Measurements from ENCODE around the gene CACNB2. TPM values are rescaled to one million over a fixed set of nuclear protein-coding genes. Genes with fewer than 3 reads are reported as not detected.

Gene CACNB2
- total and polyA plus RNA-seq, 10 of the 15 experiments (the other 5 are each of a cell fraction or from before 2014, with no cell fraction given), result 0.62 to 8.1 (median 1.2) TPM

DNA sequence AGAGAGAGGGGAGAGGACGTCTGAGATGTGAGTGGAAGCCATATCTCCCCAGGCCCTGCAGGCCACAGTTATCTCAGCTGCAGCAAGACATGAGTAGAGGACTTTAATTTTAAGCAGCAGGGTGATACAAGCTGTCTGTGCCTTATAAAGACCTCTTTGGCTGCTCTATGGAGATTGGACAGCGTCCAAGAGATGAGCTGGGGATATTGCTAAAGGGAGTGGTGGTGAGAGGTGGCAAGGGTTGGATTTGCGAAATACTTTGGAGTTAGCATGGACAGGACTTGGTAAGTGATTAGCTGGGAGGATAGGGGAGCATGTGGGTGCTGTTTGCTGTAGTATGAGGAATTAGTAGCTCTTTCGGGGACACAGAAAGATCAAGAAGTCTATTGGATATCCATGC is 191.8 kb downstream of the CACNB2 start:
- no TSS peak for BruUV-seq (replicated peaks)
- ChIA-PET POLR2A (interaction anchor here (1.0 kb wide), 1 partner anchor 16 kb away, joined by 3 read pairs; no protein-coding TSS in a partner anchor), CTCF (interaction anchor here (1.2 kb wide), 1 partner anchor 77 kb away, joined by 3 read pairs; no protein-coding TSS in a partner anchor), SMC1A (ENCODE audit: uncharacterized antibody, unreplicated experiment) (interaction anchor here (0.8 to 1.6 kb wide), 4 partner anchors 9 to 63 kb away, joined by 3 to 6 read pairs (median 4); no protein-coding TSS in a partner anchor), RAD21 (ENCODE audit: unreplicated experiment) (interaction anchor here (1.2 kb wide), 2 partner anchors 18 to 74 kb away, joined by 3 to 4 read pairs; no protein-coding TSS in a partner anchor)
- Histone ChIP-seq H3K36me3 (ENCODE audit: control insufficient read depth in 2 of 2, insufficient read depth in 2 of 2, low read length in 1 of 2) (no peaks in the 10 kb centered on the region), H3K9me3 (replicated peaks; ENCODE audit: control insufficient read depth, insufficient read depth, low read length) (no peaks in the 10 kb centered on the region), H3K27ac (ENCODE audit: control insufficient read depth, insufficient read depth) (no peak overlapping the region), H3K4me3 (no peak overlapping the region), H3K27me3 (replicated peaks in 1 of 2; ENCODE audit: control insufficient read depth in 2 of 2, insufficient read depth in 2 of 2, low read length in 1 of 2) (no peaks in the 10 kb centered on the region), H4K20me1 (ENCODE audit: control insufficient read depth, insufficient read depth) (no peaks in the 10 kb centered on the region), H3K4me2 (ENCODE audit: control insufficient read depth, insufficient read depth) (no peak overlapping the region), H3K4me1 (ENCODE audit: control insufficient read depth, insufficient read depth, low read length) (no peaks in the 10 kb centered on the region), H3K9ac (ENCODE audit: control insufficient read depth, insufficient read depth, low read length) (no peak overlapping the region), H2AFZ (ENCODE audit: control insufficient read depth, low read depth, low read length) (no peak overlapping the region), H3K79me2 (ENCODE audit: control insufficient read depth, insufficient read depth, low read length) (no peaks in the 10 kb centered on the region)
- DNase-seq (ENCODE audit: low read depth, low spot score), result no peak
- intact Hi-C loops (cut with micrococcal nuclease; ENCODE audit: unreplicated experiment), result no loop called here
- in situ Hi-C loops (cut with MboI), result no loop called here
- ATAC-seq, result no peak
- TF ChIP-seq SREBF1 (IDR thresholded peaks at IDR 0.05; ENCODE audit: low read length) (no peak), FOXM1 (IDR thresholded peaks at IDR 0.05; ENCODE audit: low read depth, low read length) (no peak), NR2C2 (IDR thresholded peaks at IDR 0.05; ENCODE audit: borderline replicate concordance, control insufficient read depth, insufficient read length, low read depth) (no peak), IKZF1 (conservative IDR thresholded peaks at IDR 0.05) (no peak), MEF2B (IDR thresholded peaks at IDR 0.05; ENCODE audit: partially characterized antibody, poor library complexity, severe bottlenecking) (no peak), NFYB (IDR thresholded peaks at IDR 0.05; ENCODE audit: insufficient read depth, low read depth, low read length) (no peak)
- FAIRE-seq, result no peak
- 25% methylated on average over 4 of the region's 4 CpGs for WGBS (ENCODE audit: insufficient coverage, insufficient replicate concordance, low lambda C conversion rate, missing lambda C conversion rate)

DNA sequence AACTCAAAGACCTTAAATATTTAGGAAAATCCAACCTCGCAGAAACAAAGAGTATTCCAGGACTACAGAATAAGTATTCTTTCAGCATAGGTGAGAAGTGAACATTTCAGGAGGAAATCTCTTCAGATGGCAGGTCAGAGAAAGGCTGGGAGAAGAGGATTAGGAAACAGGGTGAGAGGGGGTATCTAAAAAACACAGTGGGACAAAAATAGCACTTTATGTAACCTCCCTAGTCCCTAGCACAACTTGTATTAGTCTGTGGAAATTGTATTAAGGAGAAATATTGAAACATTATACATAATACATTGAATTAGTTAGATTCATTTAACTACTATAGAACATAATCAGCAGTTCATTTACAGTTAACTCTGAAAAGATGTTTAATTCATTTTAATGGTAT is 192.3 kb downstream of the CACNB2 start:
- intact Hi-C loops (cut with micrococcal nuclease; ENCODE audit: unreplicated experiment), result no loop called here
- Histone ChIP-seq H3K4me2 (ENCODE audit: control insufficient read depth, insufficient read depth) (no peak overlapping the region), H3K36me3 (ENCODE audit: control insufficient read depth in 2 of 2, insufficient read depth in 2 of 2, low read length in 1 of 2) (no peaks in the 10 kb centered on the region), H2AFZ (ENCODE audit: control insufficient read depth, low read depth, low read length) (no peak overlapping the region), H3K79me2 (ENCODE audit: control insufficient read depth, insufficient read depth, low read length) (no peaks in the 10 kb centered on the region), H3K27ac (ENCODE audit: control insufficient read depth, insufficient read depth) (no peak overlapping the region), H3K9me3 (replicated peaks; ENCODE audit: control insufficient read depth, insufficient read depth, low read length) (no peaks in the 10 kb centered on the region), H3K4me3 (no peak overlapping the region), H3K27me3 (replicated peaks in 1 of 2; ENCODE audit: control insufficient read depth in 2 of 2, insufficient read depth in 2 of 2, low read length in 1 of 2) (no peaks in the 10 kb centered on the region), H4K20me1 (ENCODE audit: control insufficient read depth, insufficient read depth) (no peaks in the 10 kb centered on the region), H3K9ac (ENCODE audit: control insufficient read depth, insufficient read depth, low read length) (no peak overlapping the region), H3K4me1 (ENCODE audit: control insufficient read depth, insufficient read depth, low read length) (no peaks in the 10 kb centered on the region)
- CTCF ChIA-PET, result interaction anchor here (0.6 to 1.2 kb wide), 2 partner anchors 77 to 1254 kb away, joined by 3 read pairs; no protein-coding TSS in a partner anchor
- no TSS peak for BruUV-seq (replicated peaks)
- POLR2A ChIA-PET, result interaction anchor here (1.0 kb wide), 1 partner anchor 16 kb away, joined by 3 read pairs; no protein-coding TSS in a partner anchor
- TF ChIP-seq SIN3A (IDR thresholded peaks at IDR 0.05; ENCODE audit: low read depth, low read length) (no peak), SPI1 (IDR thresholded peaks at IDR 0.05; ENCODE audit: borderline replicate concordance, insufficient read depth, low read depth, low read length) (no peak), YY1 (IDR thresholded peaks at IDR 0.05; ENCODE audit: low read depth, low read length) (no peak), RAD21 (IDR thresholded peaks at IDR 0.05; ENCODE audit: insufficient read depth, low read depth, low read length) (no peak), HDGF (IDR thresholded peaks at IDR 0.05) (no peak), TBL1XR1 (IDR thresholded peaks at IDR 0.05; ENCODE audit: low read depth, low read length) (no peak)
- TF ChIP-seq, protein P1, sequence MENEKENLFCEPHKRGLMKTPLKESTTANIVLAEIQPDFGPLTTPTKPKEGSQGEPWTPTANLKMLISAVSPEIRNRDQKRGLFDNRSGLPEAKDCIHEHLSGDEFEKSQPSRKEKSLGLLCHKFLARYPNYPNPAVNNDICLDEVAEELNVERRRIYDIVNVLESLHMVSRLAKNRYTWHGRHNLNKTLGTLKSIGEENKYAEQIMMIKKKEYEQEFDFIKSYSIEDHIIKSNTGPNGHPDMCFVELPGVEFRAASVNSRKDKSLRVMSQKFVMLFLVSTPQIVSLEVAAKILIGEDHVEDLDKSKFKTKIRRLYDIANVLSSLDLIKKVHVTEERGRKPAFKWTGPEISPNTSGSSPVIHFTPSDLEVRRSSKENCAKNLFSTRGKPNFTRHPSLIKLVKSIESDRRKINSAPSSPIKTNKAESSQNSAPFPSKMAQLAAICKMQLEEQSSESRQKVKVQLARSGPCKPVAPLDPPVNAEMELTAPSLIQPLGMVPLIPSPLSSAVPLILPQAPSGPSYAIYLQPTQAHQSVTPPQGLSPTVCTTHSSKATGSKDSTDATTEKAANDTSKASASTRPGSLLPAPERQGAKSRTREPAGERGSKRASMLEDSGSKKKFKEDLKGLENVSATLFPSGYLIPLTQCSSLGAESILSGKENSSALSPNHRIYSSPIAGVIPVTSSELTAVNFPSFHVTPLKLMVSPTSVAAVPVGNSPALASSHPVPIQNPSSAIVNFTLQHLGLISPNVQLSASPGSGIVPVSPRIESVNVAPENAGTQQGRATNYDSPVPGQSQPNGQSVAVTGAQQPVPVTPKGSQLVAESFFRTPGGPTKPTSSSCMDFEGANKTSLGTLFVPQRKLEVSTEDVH (IDR thresholded peaks at IDR 0.05; ENCODE audit: low read depth, partially characterized antibody), result no peak
- TF ChIP-seq, protein P2, sequence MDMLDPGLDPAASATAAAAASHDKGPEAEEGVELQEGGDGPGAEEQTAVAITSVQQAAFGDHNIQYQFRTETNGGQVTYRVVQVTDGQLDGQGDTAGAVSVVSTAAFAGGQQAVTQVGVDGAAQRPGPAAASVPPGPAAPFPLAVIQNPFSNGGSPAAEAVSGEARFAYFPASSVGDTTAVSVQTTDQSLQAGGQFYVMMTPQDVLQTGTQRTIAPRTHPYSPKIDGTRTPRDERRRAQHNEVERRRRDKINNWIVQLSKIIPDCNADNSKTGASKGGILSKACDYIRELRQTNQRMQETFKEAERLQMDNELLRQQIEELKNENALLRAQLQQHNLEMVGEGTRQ (IDR thresholded peaks at IDR 0.05; ENCODE audit: borderline replicate concordance, low read depth, low read length), result no peak
- 33% methylated on average over 1 of the region's 1 CpG for WGBS (ENCODE audit: insufficient coverage, insufficient replicate concordance, low lambda C conversion rate, missing lambda C conversion rate)
- ATAC-seq (no peak), DNase-seq (ENCODE audit: low read depth, low spot score) (no peak), FAIRE-seq (no peak)
- RAD21 ChIA-PET (ENCODE audit: unreplicated experiment), result interaction anchor here (1.2 kb wide), 1 partner anchor 74 kb away, joined by 3 read pairs; no protein-coding TSS in a partner anchor
- in situ Hi-C loops (cut with MboI), result no loop called here
- SMC1A ChIA-PET (ENCODE audit: uncharacterized antibody, unreplicated experiment), result interaction anchor here (0.8 to 1.6 kb wide), 3 partner anchors 8 to 15 kb away, joined by 3 to 6 read pairs (median 4); no protein-coding TSS in a partner anchor

Data from GM12878 (cell line).